GM12801 (cell line): ENCODE data around the gene ARCN1.

Experiments used
- TF ChIP-seq, protein P1 (sequence below): IDR thresholded peaks from one replicate; pipeline ENCODE4 v1.5.1; 2011; ENCODE audit warnings: control low read depth; ENCODE audit not compliant: insufficient read length; ENCODE audit errors: extremely low read depth

Gene ARCN1

DNA sequence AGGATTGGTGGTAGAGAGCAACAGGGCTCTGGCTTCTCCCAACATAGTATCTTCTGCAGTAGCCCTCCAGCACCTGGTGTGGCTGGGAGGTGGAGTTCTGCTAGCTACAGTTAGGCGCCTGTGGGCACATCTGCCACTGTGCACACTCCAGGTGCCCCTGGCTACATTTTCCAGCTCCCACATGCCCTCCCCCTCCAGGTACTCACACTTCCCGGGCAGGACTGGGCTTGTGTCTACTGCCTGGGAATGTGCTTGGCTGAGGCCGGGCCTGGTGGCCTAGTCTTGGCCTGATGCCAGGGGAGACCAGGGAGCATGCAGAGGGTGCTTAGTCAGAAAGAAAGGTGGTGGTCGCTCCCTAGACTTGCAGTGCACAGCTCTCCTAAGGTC, 51.1 kb downstream of the ARCN1 start:
- TF ChIP-seq, protein P1, sequence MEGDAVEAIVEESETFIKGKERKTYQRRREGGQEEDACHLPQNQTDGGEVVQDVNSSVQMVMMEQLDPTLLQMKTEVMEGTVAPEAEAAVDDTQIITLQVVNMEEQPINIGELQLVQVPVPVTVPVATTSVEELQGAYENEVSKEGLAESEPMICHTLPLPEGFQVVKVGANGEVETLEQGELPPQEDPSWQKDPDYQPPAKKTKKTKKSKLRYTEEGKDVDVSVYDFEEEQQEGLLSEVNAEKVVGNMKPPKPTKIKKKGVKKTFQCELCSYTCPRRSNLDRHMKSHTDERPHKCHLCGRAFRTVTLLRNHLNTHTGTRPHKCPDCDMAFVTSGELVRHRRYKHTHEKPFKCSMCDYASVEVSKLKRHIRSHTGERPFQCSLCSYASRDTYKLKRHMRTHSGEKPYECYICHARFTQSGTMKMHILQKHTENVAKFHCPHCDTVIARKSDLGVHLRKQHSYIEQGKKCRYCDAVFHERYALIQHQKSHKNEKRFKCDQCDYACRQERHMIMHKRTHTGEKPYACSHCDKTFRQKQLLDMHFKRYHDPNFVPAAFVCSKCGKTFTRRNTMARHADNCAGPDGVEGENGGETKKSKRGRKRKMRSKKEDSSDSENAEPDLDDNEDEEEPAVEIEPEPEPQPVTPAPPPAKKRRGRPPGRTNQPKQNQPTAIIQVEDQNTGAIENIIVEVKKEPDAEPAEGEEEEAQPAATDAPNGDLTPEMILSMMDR = no peak

DNA sequence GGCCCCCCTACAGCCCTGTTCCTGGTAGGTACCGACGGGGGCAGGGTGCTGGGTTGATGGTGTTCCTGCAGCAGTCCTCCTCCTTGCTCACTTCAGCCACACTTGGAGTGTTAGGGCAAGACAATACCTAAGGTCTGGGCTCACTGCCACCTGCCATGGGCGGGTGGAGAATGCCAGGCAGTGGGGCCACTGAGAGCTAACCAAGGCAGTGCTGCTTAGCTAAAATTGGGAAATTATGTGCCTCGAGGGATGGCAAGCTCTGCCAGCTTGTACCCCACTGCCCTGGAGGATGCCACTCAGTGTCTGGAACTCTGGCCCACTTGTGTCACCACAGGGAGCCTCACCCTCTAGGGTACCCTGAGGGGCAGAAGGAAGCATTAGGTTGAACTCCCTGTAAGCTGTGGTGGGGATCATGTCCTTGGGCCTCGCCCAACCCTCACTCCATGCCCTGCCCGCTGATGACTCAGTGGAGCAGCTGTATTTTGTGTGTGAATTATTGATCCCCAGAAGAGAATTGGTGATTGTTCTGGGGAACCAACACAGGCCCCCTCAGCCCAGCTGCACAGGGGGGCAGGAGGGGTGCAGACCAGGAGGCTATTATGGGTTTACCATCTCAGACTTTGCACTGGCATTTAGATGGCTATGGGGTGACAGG, 53.0 kb downstream of the ARCN1 start:
- TF ChIP-seq, protein P1 = no peak

DNA sequence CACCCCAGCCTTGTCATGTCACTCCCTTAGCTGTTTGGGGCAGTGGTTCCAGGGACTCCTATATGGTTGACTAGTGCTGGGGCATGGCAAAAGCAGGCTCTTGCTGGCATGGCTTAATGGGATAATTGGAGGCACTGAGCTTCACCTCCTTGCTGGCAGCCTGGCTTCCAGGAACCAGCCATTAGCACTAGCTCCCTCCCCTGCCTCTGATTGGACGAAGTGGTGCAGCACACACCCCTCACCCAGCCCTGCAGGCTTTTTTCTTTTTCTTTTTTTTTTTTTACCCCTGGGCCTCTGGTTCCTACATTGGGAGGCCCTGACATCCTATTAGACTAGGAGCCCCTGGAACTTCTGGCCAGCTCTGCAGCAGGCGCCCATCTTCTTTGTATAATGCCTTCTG, 53.8 kb downstream of the ARCN1 start:
- TF ChIP-seq, protein P1 = no peak

DNA sequence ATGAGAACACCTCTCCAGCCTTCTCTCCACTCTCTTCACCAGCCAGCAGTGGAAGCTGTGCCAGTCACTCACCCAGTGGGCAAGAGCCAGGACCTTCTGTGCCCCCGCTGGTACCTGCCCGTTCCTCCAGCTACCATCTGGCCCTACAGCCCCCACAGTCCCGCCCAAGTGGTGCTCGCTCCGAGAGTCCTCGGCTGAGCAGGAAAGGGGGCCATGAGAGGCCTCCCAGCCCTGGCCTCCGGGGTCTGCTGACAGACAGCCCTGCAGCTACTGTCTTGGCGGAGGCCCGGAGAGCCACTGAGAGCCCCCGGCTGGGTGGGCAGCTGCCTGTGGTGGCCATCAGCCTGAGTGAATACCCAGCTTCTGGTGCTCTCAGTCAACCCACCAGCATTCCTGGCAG, 55.4 kb downstream of the ARCN1 start:
- TF ChIP-seq, protein P1 = no peak

DNA sequence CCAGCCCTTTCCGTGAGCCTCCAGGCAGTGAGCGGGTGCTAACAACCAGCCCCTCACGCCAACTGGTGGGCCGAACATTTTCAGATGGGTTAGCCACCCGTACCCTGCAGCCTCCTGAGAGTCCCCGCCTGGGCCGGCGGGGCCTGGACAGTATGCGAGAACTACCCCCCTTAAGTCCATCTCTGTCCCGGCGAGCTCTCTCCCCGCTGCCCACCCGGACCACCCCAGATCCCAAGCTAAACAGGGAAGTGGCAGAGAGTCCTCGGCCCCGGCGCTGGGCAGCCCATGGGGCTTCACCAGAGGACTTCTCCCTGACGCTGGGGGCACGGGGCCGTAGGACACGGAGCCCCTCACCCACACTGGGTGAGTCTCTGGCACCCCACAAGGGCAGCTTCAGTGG, 55.8 kb downstream of the ARCN1 start:
- TF ChIP-seq, protein P1 = no peak

DNA sequence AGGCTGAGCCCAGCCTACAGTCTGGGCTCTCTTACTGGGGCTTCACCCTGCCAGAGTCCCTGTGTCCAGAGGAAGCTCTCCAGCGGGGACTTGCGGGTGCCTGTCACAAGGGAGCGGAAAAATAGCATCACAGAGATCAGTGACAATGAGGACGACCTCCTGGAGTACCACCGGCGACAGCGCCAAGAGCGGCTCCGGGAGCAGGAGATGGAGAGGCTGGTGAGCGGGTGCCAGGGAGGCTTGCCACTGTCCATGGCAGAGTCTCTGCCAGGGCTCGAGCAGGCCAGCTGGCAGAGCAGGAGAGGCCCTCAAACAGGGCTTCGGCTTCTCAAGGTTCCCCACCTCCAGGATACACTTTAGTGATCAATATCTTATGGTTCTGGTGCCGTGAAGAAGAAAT, 56.2 kb downstream of the ARCN1 start:
- TF ChIP-seq, protein P1 = no peak

DNA sequence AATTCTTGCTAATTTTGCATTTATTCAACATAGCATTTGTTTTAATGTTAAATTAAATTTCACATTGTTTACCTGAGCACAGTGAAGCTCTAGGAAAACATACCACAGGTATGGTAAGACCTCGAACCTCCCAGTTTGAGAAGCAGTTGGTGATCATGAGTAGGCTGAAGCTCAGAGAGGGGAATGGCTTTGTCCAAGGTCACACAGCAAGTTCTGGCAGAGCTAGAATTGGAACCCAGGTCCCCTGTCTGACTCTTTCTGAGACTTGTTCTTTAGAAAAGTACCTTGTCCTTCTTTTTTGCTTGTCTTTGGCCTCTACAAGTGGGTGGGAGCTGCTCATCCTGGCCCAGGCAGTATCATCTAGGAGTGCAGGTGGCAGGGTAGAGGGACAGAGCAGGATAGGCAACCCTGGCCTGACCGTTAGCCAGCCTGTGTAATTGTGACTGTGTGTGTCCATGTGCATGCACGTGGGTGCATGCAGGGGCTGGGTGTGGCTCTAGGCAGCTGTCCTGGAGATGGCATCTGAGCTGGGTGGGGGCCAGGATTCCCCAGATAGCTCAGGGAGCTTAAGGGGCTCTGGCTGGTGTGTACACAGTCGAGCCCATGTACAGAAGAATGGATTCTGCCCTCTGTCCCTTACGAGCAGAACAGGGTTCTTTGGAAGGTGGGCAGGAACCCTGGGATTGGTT, 56.8 kb downstream of the ARCN1 start:
- TF ChIP-seq, protein P1 = no peak
